HEK293T (cell line): Measurements from ENCODE around the gene PTP4A2.

Experiments
- ARNT ChIP-seq: fragments of 450-650 bp; IDR thresholded peaks from 2 replicates; pipeline ENCODE4 v1.6.1; 2017; ENCODE audit warnings: mild to moderate bottlenecking
- BHLHE40 ChIP-seq: fragments of 450-650 bp; IDR thresholded peaks from 2 replicates; pipeline ENCODE4 v1.6.1; 2016; ENCODE audit warnings: mild to moderate bottlenecking, moderate library complexity, borderline replicate concordance
- ELF4 ChIP-seq: fragments of 450-650 bp; IDR thresholded peaks from 2 replicates; pipeline ENCODE4 v1.6.1; 2017; ENCODE audit warnings: antibody characterized with exemption
- FOXK2 ChIP-seq: fragments of 450-650 bp; IDR thresholded peaks from 2 replicates; pipeline ENCODE4 v1.6.1; 2016; ENCODE audit warnings: mild to moderate bottlenecking
- FOXM1 ChIP-seq: fragments of 450-650 bp; IDR thresholded peaks from 2 replicates; pipeline ENCODE4 v1.6.1; 2017; ENCODE audit warnings: mild to moderate bottlenecking, borderline replicate concordance
- HDGF ChIP-seq: fragments of 450-650 bp; IDR thresholded peaks from 2 replicates; pipeline ENCODE4 v1.6.1; 2017; ENCODE audit warnings: antibody characterized with exemption, borderline replicate concordance
- NFRKB ChIP-seq: fragments of 450-650 bp; IDR thresholded peaks from 2 replicates; pipeline ENCODE4 v1.6.1; 2016; ENCODE audit warnings: mild to moderate bottlenecking, moderate library complexity
- PKNOX1 ChIP-seq: fragments of 450-650 bp; IDR thresholded peaks from 2 replicates; pipeline ENCODE4 v1.6.1; 2016
- SUZ12 ChIP-seq: fragments of 450-650 bp; IDR thresholded peaks from 2 replicates; pipeline ENCODE4 v1.6.1; 2016; ENCODE audit warnings: mild to moderate bottlenecking
- TARDBP ChIP-seq: fragments of 450-650 bp; IDR thresholded peaks from 2 replicates; pipeline ENCODE4 v1.6.1; 2016
- ZNF384 ChIP-seq: fragments of 450-650 bp; IDR thresholded peaks from 2 replicates; pipeline ENCODE4 v1.6.1; 2016

DNA sequence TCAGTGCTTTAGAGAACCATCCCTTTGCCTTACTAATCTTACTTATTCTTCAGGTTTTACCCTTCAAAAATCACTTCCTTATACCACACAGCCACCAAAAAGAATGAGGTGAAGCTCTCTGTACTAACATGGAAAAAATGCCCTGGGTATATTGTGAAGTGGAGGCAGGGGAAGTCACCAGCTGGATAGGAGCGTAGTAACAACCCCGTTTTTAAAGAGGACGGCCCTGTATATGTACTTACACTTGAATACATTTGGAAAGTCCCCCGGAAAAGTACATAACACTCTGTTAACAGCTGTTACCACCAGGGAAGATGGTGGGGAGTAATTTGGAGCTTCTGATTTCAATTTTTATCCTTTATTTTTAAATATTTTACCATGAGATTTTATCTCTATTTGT is 47.3 kb upstream of the PTP4A2 start:
- TF ChIP-seq PKNOX1 = no peak
- TF ChIP-seq TARDBP = no peak
- no peak for TF ChIP-seq FOXK2
- TF ChIP-seq FOXM1 = no peak
- no peak for TF ChIP-seq SUZ12
- TF ChIP-seq ELF4 = no peak
- TF ChIP-seq ARNT = no peak
- TF ChIP-seq NFRKB = no peak
- TF ChIP-seq ZNF384 = no peak
- TF ChIP-seq BHLHE40 = no peak
- TF ChIP-seq HDGF = no peak
